AG08395 (cell line): Measurements from ENCODE around the gene MUC21.

Source experiments
- DNase-seq: peaks from one replicate; pipeline ENCODE4 v3.0.0; 2012; ENCODE audit warnings: mixed read lengths, low spot score

MUC21 gene

GRCh38 chr6:30983439-30983838 is at the start of gene MUC21:
MUC21 (plus strand) TSS chr6:30983718; CDS start chr6:30983959, 241 bp downstream.
- DNase-seq = no peak

- DNase-seq = no peak
Observed at GRCh38 chr6:30935018-30935417, 48.5 kb upstream of the MUC21 start.

- no peak for DNase-seq
Observed at GRCh38 chr6:30937265-30937664, 46.3 kb upstream of the MUC21 start.

- no peak for DNase-seq
Observed at GRCh38 chr6:30938730-30939129, 44.8 kb upstream of the MUC21 start.

GRCh38 chr6:30939473-30939872 is 44.0 kb upstream of the MUC21 start:
- DNase-seq = peak; percentile 18

- no peak for DNase-seq
Observed at GRCh38 chr6:30940361-30940986, 43.0 kb upstream of the MUC21 start, which contains the start of gene MUCL3. MUCL3 (plus strand) TSS chr6:30940973; CDS start chr6:30941000, 27 bp downstream.

GRCh38 chr6:30942338-30943060 is 41.0 kb upstream of the MUC21 start:
- DNase-seq = peak; percentile 94

GRCh38 chr6:30944051-30944450 is 39.5 kb upstream of the MUC21 start:
- no peak for DNase-seq

- DNase-seq = no peak
Observed at GRCh38 chr6:30945281-30945680, 38.2 kb upstream of the MUC21 start.

- DNase-seq = no peak
Observed at GRCh38 chr6:30947231-30947630, 36.3 kb upstream of the MUC21 start.

GRCh38 chr6:30948811-30949210 is 34.7 kb upstream of the MUC21 start:
- DNase-seq = no peak

- no peak for DNase-seq
Observed at GRCh38 chr6:30951907-30952469, 31.5 kb upstream of the MUC21 start.

GRCh38 chr6:30954631-30955366 is 28.7 kb upstream of the MUC21 start:
- no peak for DNase-seq

- DNase-seq = peak; percentile 65
Observed at GRCh38 chr6:30955367-30956042, 28.0 kb upstream of the MUC21 start.

GRCh38 chr6:30957716-30958115 is 25.8 kb upstream of the MUC21 start:
- no peak for DNase-seq

- peak; percentile 45 for DNase-seq
Observed at GRCh38 chr6:30960907-30961673, 22.4 kb upstream of the MUC21 start.

- no peak for DNase-seq
Observed at GRCh38 chr6:30962716-30963115, 20.8 kb upstream of the MUC21 start.

GRCh38 chr6:30963641-30964040 is 19.9 kb upstream of the MUC21 start:
- peak; percentile 19 for DNase-seq

- no peak for DNase-seq
Observed at GRCh38 chr6:30964075-30964474, 19.4 kb upstream of the MUC21 start.

GRCh38 chr6:30965140-30965601 is 18.3 kb upstream of the MUC21 start:
- no peak for DNase-seq

- DNase-seq = no peak
Observed at GRCh38 chr6:30966154-30966553, 17.4 kb upstream of the MUC21 start.
